Fibroblast of lung (primary cell): ENCODE data around the gene GNLY.

Experiments used
- EZH2 ChIP-seq: IDR thresholded peaks from 2 replicates; pipeline ENCODE4 v1.5.1; 2012; ENCODE audit warnings: low read length, control low read depth, mild to moderate bottlenecking; ENCODE audit errors: missing control alignments
- TF ChIP-seq, protein P1 (sequence below), 2 donors: IDR thresholded peaks in 1 of 2; conservative IDR thresholded peaks in 1 of 2; 1 replicate in 1 of 2; 2 replicates in 1 of 2; pipeline ENCODE4 v1.5.1; 2011 to 2012; ENCODE audit warnings: low read length in 2 of 2, control low read depth in 1 of 2, inconsistent platforms in 1 of 2, low read depth in 1 of 2, mild to moderate bottlenecking in 1 of 2

DNA sequence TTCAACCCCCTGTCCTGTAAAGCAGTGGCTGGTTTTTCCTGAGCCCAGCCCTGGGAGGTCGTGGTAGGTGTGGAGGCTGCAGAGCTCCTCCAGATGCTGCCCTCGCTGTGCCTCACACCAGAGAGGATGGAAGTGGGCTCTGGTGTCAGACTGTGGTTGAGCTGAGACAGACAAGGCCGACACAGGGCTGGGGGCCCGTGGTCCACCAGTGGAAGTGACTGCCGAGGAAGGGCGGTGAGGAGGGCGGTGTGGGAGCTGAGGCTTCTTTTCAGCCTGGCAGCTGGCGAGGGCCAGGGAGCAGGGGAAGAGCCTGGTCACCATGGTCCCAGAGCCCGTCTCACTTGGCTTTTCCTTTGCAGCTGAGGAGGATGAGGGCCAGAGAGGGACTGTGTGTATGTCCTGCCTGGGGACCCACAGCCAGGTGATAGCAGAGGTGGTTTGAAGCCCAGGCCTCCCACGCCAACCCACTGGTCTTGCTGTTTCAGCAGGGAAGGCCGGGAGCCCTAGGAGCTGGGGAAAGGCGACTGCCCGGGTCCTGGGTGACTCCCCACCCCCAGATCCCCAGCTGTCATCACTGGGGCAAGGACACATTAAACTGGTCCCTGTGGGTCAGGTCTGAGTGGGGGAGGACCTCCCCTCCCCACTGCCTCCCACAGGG, 34.7 kb upstream of the GNLY start:
- TF ChIP-seq, protein P1, sequence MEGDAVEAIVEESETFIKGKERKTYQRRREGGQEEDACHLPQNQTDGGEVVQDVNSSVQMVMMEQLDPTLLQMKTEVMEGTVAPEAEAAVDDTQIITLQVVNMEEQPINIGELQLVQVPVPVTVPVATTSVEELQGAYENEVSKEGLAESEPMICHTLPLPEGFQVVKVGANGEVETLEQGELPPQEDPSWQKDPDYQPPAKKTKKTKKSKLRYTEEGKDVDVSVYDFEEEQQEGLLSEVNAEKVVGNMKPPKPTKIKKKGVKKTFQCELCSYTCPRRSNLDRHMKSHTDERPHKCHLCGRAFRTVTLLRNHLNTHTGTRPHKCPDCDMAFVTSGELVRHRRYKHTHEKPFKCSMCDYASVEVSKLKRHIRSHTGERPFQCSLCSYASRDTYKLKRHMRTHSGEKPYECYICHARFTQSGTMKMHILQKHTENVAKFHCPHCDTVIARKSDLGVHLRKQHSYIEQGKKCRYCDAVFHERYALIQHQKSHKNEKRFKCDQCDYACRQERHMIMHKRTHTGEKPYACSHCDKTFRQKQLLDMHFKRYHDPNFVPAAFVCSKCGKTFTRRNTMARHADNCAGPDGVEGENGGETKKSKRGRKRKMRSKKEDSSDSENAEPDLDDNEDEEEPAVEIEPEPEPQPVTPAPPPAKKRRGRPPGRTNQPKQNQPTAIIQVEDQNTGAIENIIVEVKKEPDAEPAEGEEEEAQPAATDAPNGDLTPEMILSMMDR (conservative IDR thresholded peaks at IDR 0.05 in 1 of 2, IDR thresholded peaks at IDR 0.05 in 1 of 2; ENCODE audit: low read depth in 1 of 2, low read length in 2 of 2), result no peak
- TF ChIP-seq EZH2, result no peak
